CD4-positive, alpha-beta T cell treated with Interleukin-21 for 1 hour (primary cell): ENCODE measurements around the gene MLLT6.

Experiments
- DNase-seq: peaks from one replicate; pipeline ENCODE4 v3.0.0-alpha.2; 2020

MLLT6 gene

DNA sequence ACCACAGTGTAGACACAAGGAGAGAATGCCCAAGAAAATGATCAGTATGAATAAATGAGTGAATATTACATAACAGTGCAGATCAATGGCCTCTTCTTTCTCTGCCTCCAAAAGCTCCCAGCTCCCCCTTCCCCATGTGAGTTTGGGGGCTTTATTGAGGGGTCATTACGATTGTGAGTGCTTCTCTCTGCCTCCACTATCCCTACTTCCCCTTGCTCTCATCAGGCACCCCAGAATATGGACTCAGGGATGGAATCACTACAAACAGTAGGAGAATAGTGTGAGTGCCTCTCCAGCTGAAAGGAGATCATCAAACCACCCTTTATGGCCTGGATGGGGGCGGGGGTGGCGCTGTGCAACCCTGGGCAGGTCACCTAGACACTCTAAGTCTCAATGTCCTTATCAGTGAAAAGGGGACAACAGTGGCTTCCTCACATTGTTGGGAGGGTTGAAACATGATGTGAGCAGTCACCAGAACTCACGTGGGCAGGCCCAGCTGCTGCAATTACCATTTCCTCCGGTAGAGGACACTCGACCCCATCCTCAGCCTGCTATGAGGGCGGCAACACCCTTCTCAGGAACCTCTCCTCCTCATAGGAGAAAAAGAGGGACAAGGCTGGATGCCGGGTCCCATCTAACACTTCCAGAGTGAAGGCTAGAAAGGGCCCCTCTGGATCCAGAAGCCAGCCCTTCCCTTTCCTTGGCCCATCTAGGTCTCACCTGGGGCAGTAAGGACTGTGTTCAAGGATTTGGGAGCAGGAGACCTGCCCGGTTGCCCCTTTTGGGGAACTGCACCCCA, 28.2 kb upstream of the MLLT6 start:
- DNase-seq, result peak; percentile 84

DNA sequence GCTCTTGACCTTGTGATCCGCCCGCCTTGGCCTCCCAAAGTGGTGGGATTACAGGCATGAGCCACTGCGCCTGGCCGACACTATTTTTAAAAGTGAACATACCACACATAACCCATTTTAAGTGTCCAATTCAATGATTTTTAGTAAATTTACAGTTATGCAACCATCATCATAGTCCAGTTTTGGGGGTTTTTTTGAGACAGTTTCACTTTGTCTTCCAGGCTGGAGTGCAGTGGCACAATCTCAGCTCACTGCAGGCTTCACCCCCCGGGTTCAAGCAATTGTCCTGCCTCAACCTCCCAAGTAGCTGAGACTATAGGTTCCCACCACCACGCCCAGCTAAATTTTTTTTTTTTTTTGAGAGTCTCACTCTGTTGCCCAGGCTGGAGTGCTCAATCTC, 27.3 kb upstream of the MLLT6 start:
- no peak for DNase-seq

DNA sequence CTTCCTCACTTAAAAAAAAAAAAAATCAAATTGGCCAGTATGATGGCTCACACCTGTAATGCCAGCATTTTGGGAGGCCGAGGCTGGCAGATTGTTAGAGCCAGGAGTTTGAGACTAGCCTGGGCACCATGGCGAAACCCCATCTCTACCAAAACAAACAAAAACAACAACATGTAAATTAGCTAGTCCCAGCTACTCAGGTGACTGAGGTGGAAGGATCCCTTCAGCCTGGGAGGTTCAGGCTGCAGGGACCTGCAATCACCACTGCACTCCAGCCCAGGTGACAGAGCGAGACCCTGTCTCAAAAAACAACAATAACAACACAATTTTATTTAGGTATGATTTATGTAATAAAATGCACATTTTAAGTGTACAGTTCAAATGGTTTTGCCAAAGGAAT, 24.0 kb upstream of the MLLT6 start:
- no peak for DNase-seq

DNA sequence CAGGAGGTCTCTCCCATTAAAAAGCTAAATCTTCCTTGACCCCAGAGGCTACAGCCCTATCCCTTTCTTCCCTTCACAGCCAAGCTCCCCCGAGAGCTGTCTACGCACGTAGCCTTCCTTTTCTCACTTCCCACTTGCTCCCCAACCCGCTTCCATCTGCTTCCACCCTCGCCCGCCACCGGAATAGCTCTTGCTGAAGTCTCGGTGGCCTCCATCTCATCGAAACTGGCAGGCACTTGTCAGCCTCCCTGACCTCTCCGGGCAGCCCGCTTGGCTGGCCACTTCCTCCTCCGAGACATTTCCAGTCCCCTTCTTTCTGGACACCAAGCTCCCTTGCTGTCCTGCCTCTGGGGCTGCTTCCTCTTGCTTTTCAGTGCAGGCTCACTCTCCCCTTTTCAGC, 19.6 kb upstream of the MLLT6 start:
- no peak for DNase-seq

DNA sequence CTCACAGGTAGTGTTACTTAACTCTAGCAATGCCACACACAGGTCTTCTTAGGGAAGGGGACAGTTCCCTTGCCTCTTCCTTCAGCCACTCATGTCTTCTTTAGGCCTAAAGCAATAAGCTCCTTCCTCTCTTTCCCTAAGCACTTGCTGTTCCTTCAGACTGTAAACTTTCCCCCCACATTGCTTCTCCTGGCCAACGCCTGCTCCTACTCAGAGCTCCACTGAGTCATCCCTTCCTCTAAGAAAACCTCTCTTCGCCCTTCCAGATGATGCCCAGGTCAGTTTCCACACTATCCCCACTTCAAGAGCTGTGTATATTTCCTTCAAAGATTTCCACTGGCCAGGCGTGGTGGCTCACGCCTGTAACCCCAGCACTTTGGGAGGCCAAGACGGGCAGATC, 17.8 kb upstream of the MLLT6 start:
- no peak for DNase-seq

DNA sequence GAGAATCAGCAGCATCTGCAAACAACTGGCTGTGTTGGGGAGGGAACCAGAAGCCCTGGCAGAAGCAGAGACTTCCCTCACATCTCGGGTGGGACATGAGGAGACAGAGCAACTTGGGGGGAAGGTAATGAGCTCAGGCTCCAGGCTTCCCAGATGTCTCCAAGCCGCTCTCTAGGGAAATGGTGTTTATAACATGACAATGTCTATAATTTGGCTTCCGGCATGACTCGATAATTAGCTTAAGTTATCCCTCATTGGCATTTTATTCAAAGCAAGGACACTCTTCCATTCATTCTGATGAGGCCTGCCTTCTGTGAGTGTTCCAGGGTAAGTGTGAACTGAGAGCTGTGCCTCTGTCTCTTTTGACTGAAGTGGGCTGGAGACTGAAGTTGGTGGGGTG, 14.7 kb upstream of the MLLT6 start:
- no peak for DNase-seq

DNA sequence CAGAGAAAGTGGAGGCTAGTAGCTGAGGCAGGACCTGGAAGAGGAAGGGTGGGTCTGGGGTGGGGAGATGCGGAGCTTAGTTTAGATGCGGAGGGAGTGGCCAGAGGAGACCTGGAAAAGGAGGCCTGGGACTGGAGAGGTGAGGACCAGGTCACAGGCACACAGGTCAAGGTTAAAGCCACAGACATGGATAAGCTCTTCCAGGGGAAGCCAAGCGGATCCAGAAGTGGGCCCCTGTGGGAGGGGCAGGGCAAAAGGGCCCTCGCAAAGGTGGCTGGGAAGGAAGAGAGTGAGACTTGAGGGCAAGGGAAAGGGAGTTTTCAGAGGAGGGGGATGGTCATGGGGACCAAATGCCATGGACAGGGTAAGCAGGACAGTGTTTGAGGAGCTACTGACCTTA, 13.9 kb upstream of the MLLT6 start:
- no peak for DNase-seq

DNA sequence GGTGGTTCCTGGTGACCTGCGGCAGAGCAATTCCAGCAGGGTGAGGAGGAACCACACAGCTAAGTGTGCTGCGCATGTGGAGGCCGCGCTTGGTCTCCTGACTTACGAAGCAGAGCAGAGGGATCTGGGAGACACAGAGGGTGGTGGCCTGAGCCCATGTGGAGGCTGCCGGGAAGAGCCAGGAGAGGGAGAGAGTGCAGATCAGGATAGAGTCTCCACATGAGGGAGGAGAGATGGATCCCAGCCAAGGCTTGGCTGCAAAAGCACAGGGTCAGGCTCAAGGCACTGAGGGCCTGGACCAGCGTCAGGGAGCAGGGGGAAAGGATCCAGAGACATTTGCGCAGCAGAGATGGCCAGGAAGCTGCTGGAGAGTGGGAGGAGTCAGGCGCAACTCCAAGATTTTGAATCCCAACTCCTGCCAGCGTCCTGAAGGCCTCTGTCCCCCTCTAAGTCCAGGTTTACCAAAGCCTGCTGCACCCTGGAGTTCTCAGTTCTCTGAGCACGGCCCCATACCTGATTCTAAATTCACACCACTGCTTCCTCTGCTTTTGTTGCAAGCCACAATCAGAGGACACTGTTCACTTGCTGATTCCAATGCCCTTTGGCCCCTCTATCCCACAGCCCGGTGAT, 11.3 kb upstream of the MLLT6 start:
- no peak for DNase-seq

DNA sequence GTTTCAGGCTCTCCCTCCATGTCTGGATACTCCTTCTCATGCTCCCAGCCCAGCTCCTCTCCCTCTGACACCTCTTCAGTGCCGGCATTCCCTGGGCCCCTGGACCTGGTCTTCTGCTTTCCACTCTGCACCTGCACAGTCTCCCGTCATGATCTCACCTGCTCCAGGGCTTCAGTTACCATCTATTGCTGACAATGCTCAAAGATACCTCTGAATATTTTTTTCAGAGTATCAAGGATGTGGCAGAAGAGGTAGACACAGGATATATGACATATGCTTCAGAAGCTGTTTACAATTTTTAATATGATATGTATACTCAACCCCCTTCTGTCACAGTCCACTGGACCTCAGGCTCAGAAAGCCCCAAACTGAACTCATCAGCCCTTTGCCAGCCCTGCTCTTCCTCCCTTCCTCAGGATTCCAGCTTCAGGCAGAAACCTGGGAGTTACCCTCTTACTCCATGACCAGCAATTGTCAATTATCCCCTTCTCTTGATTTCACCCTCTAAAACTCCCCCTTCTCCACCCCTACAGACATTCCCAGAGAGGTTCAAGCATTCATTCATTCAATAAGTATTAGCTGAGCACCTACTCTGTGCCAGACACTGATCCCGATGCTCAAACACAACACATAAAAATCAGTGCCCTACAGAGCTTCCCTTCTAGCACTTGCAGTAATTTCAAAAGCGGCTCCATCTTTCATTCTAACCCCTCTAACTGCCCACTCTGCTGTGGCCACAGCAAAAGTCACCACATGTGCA, 7.8 kb upstream of the MLLT6 start:
- no peak for DNase-seq

DNA sequence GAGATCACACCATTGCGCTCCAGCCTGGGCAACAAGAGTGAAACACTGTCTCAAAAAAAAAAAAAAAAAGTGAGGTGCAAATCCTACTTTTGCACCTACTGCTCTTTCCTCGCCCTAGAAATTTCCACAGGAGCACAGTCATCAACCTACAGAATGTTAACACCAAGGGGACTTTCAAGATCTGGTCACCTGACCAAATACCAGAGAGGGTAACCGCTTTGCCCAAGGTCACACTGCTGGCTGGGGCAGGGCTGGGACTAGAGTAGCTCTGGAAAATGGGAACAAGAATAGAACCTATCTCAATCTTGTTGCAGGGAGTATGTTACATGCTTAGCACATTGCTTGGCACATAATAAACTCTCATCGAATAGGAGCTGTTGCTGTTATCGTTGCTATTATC, 6.3 kb upstream of the MLLT6 start:
- DNase-seq, result no peak

DNA sequence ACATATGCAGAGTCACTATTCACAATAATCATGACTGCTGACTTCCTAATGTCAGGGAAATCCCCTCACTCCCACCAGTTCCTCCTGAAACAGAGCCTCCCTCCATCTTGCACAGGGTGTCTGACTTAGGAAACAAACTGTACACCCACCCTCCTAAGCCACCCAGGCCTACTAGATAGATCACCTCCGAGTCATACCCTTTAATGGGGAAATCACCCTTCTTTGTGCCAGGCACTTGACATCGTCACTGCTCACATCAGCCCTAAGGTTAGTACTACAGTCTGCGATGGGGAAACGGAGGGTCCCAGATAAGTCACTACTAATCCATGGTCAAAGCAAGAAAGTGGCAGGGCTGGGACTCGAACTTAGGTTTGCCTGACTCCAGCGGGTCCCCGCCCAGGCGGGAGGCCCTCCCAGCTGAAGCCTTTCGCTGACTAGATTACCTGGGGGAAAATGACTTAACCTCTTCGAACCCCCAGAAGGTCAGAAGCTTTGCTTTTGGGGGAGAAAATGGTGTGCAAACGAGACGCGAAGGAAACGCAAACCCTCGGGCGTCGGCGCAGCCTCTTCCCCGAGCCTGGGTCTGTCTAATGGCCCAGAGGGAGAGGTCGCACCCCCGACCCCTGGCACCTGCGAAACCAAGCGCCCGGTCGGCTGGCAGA, 3.4 kb upstream of the MLLT6 start:
- peak; percentile 85 for DNase-seq

DNA sequence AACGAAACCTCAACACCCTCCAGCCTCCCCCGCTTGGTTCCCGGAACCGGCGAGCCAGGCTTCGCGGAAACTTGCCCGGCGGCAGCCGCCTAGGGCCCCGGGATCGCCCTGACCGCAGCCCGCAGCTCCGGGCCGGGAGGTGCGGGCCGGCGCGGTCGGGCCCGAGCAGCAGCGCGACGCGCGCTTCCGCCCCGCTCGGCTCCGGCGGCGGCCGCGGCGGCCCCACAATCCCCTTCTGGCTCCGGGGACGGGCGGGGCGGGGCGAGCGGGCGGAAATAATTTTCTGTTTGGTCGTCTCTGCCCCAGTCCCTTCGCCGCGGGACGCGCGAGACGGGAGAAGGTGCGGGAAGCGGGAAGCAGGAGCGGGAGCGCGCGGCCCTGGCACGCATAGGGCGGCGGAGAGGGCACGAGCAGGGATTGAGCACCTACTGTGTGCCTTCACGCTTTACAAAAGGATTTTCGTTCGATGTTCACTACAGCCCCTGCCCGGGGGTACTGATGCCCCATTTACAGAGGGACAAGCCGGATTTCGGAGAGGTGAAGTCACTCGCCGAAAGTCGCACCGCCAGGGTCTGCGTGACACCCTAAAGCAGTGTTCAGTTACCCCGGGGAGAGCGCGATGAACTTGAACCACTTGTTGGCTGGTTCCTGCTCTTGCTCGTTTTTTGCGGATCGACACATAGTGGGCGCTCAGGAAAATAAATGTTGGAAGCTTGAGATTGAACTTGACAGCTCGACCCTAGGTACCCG, 2.7 kb upstream of the MLLT6 start:
- DNase-seq, result peak; percentile 88

DNA sequence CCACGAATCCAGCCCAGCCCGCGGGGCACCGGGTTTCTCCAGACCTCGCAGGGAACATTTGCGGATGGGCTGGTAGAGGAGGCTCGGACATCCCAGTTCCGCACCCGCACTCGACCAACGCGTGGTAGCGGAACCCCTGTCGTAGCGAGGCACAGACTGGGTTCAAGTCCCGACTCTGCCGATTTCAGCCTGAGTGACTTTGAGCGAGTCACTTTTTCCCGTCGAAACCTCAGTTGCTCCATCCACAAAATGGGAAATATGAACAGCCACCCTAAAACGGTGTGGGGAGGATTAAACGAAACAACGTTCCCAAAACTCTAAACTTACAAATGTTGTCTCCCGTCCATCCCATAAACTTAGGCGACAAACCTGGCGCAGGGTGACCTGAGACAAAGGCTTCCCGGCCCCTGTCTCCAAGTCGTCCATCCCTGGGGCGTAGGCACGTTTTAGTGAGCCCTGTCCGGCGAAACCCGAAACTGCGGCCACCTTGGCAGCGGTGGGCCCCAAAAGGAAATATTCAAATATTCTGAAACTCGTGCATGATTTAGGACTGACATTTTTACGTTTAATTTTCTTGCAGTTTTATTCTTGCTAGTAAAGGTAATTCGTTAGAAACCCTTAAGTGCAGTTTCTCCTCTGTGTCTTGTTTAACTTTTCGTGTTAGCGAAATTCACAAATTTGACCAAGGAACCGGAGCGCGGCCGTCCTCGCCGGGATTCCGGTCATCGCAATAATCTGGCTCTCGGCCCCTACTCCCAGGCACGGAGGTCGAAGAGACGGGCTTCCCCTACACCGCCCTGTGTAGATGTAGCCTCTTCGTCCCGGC, 1.9 kb upstream of the MLLT6 start:
- DNase-seq, result no peak

DNA sequence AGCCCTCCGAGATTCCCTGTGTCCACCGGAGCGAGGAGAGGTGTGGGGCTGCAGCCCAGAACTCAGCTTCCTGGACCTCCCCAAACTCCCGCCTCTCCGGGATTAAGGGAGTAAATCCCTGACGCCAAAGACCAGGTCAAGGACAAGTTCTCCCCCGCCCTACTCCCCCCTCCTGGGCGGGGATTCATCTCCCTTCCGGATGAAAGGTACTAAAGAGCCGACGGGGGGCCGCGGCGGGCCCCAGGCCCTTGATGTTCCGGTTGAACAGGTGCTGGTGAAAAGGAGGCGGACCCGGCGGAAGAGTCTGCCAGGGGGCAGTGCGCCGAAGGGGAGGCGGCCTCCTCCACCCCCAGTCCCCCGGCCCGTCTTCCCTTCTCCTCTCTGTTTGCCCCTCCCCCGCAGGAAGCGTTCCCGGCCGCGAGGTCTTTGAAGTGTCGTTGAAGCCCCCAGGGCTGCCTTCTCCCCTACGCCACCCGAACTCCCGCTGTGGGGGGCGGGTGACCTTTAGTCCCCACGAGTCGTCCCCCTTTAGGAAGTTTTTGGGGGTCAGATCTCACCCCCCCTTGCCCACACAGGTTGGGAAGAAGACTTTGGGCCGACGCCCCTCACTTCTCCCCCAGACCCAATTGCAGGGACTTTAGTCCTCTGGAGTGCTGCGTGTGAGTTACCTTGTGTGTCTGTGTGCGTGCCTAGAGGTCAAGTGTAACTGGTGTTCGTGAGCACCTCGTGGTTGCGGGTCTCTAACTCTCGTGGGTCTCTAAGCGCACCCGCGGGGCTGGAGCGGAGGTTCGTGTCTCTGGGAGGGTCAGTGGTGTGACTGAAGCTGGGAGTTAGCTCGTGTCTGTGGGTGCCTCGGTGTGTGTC, 1.1 kb upstream of the MLLT6 start:
- peak; percentile 80 for DNase-seq

DNA sequence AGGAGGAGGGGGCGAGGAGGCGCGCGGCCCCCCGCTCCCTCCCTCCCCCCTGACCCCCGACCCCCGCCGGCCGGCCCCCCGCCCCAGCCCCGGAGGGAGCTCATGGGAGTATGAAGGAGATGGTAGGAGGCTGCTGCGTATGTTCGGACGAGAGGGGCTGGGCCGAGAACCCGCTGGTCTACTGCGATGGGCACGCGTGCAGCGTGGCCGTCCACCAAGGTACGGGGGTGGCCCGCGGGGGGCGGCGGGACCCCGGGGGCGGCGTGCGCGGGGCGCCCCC, 390 bp downstream of the MLLT6 start:
- no peak for DNase-seq

DNA sequence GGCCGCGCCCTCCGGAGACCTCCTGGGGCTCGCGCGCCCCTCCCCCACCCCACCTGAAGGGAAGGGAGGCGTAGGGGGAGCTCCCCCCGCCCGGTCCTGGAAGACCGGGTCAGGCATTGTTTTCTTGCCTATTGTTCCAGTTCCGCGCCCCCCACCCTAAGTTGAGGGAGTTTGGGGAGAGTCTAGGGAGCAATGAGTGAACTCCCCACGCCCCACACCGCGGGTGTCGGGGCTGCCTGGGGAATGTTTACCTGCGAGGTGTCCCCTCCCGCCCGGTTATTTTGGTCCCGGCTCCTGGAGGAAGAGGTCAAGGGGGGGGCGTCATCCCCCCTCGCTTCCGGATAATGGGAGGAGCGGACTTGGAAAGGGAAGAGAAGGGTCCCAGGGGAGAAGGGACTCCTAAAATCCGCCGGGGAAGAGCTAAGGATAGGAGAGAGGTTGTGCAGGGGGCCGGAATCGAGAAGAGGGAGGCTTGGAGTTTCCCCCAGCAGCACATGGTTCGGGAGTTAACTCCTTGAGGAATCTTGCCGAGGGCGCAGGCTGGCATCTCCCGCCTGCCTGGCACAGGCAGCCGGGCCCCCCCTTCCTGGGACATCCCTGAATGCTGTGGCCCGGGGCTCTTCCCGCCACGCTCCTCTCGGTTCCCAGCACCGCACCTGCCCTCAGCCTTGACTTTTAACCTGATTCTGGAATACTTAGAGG, 881 bp downstream of the MLLT6 start:
- peak; percentile 24 for DNase-seq

DNA sequence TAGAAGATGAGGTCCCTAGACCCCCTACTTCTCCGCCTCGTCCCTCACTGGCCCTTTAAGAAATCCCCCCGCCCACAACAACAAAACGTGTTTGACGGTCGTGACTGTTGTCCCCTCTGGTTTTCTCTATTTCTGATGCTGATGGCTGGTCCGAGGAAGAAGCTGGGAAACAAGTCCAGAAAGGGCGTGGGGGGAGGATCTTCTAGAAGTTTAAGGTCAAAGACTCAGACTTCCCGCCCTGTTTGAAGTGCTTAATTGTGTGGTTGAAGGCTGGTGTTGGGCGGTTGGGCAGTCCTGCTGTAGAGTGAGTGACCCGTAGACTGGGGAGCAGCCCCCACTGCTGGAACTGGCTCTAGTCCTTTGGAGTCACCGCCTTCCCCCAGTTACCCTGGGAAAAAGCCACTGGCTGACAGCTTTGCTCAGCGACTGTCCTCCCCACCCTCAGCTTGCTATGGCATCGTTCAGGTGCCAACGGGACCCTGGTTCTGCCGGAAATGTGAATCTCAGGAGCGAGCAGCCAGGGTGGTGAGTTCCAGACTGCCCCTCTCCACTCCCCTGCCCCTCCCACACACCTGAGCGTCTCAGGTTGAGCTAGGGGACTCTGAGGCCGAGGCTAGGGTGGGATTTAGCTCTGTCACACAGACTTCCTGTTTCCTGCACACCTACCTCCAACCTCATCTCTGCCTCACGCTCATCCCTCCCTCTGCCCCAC, 1.6 kb downstream of the MLLT6 start:
- DNase-seq, result peak; percentile 42

DNA sequence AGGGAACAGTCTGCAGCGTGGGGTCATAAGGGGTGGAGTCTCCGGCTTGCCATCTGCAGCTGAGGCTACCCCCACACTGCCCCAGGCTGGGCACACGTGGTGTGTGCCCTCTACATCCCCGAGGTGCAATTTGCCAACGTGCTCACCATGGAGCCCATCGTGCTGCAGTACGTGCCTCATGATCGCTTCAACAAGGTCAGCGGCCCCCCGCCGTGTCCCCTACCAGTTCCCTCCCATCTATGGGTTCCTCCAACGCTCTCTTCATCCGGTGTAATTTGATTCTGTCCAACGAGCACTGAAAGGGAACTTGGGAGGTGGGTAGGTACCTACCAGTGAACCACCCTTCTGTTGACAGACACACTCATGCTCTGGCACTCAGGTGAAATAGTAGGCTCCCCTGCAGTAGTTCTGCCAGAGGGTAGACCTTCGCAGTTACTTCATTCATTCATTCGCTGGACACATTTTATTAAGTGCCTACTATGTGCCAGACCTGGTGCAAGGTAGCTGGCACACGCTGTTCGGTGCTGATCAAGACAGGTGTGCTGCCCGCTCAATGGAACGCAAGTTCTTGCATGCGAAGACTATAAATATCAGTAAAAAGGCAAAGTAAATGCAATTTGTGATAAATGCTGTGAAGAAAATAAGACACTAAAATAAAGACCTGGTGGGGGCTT, 2.7 kb downstream of the MLLT6 start:
- DNase-seq, result no peak
